Testis (tissue), 2 donors: ENCODE measurements around the gene AZU1.

Experiments used
- POLR2A ChIP-seq: fragments of 450-650 bp; IDR thresholded peaks from one replicate; pipeline ENCODE4 v1.6.1; 2017; ENCODE audit warnings: antibody characterized with exemption, mild to moderate bottlenecking, moderate library complexity
- TF ChIP-seq, protein P1 (sequence below), 3 experiments: fragments of 450-650 bp in 2 of 3; fragments of 200-600 bp in 1 of 3; sonication (generic) in 1 of 3; IDR thresholded peaks; one replicate each; pipeline ENCODE4 v1.5.1; 2016 to 2019; ENCODE audit warnings: antibody characterized with exemption in 3 of 3, mild to moderate bottlenecking in 2 of 3, moderate library complexity in 1 of 3

DNA sequence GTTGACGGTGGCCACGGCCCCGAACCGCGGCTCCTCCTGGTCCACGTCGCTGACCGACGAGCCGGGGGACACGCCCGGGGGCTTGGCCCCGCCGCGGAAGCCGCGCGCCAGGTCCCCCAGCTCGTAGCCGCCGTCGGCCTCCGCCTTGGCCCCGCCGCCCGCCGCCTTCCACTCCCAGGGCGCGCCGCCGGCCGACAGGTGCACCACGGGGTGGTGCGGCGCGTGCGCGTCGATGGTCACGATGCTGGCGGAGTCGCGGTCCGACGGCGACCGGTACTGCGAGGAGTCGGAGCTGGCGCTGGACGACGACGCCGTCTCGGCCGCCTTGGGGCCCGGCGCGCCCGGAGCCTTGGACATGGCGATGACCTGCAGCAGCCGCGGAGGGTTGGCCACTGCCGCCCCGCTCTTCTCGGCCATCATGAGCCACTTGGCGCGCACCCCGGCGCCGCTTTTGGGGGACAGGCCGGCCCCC lies 14.9 kb upstream of the AZU1 start:
- TF ChIP-seq POLR2A, result no peak
- TF ChIP-seq, protein P1, sequence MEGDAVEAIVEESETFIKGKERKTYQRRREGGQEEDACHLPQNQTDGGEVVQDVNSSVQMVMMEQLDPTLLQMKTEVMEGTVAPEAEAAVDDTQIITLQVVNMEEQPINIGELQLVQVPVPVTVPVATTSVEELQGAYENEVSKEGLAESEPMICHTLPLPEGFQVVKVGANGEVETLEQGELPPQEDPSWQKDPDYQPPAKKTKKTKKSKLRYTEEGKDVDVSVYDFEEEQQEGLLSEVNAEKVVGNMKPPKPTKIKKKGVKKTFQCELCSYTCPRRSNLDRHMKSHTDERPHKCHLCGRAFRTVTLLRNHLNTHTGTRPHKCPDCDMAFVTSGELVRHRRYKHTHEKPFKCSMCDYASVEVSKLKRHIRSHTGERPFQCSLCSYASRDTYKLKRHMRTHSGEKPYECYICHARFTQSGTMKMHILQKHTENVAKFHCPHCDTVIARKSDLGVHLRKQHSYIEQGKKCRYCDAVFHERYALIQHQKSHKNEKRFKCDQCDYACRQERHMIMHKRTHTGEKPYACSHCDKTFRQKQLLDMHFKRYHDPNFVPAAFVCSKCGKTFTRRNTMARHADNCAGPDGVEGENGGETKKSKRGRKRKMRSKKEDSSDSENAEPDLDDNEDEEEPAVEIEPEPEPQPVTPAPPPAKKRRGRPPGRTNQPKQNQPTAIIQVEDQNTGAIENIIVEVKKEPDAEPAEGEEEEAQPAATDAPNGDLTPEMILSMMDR (IDR thresholded peaks at IDR 0.05), result no peak
